Heart right ventricle (tissue), 16 donors: ENCODE measurements around the gene GPR42. TPM values are rescaled to one million over a fixed set of nuclear protein-coding genes. Genes with fewer than 3 reads are reported as not detected.

ENCODE experiments used
- ATAC-seq, 8 donors: fragments of 200-7000 bp; cut with Tn5 transposase; one replicate each; pipeline ENCODE4 v1.9.1; 2020; ENCODE audit warnings: mild to moderate bottlenecking in 8 of 8, moderate library complexity in 8 of 8, moderate number of reproducible peaks in 1 of 8
- DNase-seq, 2 donors: peaks; one replicate each; pipeline ENCODE4 v3.0.0-alpha.2; 2020
- H3K27ac ChIP-seq, 10 donors: fragments of 200-600 bp; sonication (generic) in 2 of 10; one replicate each; pipeline versions ENCODE4 v1.5.0 to v1.8.0; 2020 to 2022; ENCODE audit warnings: mild to moderate bottlenecking in 3 of 10
- H3K27me3 ChIP-seq, 7 donors: fragments of 200-600 bp; one replicate each; pipeline ENCODE4 v1.8.0; 2021 to 2022; ENCODE audit warnings: mild to moderate bottlenecking in 2 of 7
- H3K36me3 ChIP-seq, 9 donors: fragments of 200-600 bp; sonication (generic) in 1 of 9; one replicate each; pipeline versions ENCODE4 v1.5.0 to v1.8.0; 2020 to 2022; ENCODE audit warnings: mild to moderate bottlenecking in 2 of 9
- H3K4me1 ChIP-seq, 9 donors: fragments of 200-600 bp; sonication (generic) in 1 of 9; one replicate each; pipeline versions ENCODE4 v1.5.0 to v1.8.0; 2020 to 2022; ENCODE audit warnings: mild to moderate bottlenecking in 4 of 9
- H3K4me3 ChIP-seq, 10 donors: fragments of 200-600 bp; sonication (generic) in 2 of 10; one replicate each; pipeline versions ENCODE4 v1.5.0 to v1.8.0; 2020 to 2022; ENCODE audit warnings: mild to moderate bottlenecking in 7 of 10, moderate library complexity in 2 of 10
- H3K9me3 ChIP-seq, 11 donors: fragments of 200-600 bp in 10 of 11; sonication (generic) in 2 of 11; one replicate each; pipeline versions ENCODE4 v1.5.0 to v1.8.0; 2013 to 2022; ENCODE audit warnings: mild to moderate bottlenecking in 2 of 11, control low read depth in 1 of 11, moderate library complexity in 1 of 11
- CTCF ChIP-seq, 9 donors: fragments of 200-600 bp; sonication (generic) in 2 of 9; IDR thresholded peaks; one replicate each; pipeline versions ENCODE4 v1.5.0 to v1.8.0; 2021 to 2022; ENCODE audit warnings: antibody characterized with exemption in 9 of 9, mild to moderate bottlenecking in 5 of 9, moderate library complexity in 1 of 9
- WGBS, 2 donors: extraction: QIAGEN DNeasy Blood & Tissue Kit; methylation state at CpG; one replicate each; pipeline ENCODE4 v1.1.7; 2013; ENCODE audit warnings: inconsistent platforms in 1 of 2; 5-methylcytosine and 5-hydroxymethylcytosine counted together
- intact Hi-C, 10 donors: fragments of 100-400 bp; cut with DNase I; formaldehyde crosslinking; loops; one replicate each; pipeline versions ENCODE4 v1.11.1 to v1.14.2; 2022
- polyA plus RNA-seq, 2 donors: library from polyadenylated mRNA; stranded (reverse); fragments of 200-250 nt; gene quantifications; one replicate each; pipeline ENCODE4 v1.2.3, GENCODE V29; 2013
- total RNA-seq, 10 donors: library from RNA; stranded (reverse); fragmentation: NEBNext Ultra II Directional in 3 of 10; extraction: Animal tissue kit (Norgen Biotek cat#: 25700) in 3 of 10; gene quantifications; one replicate each; pipeline versions ENCODE4 v1.2.1 to v1.2.4, GENCODE V29; 2021 to 2023
- donor health status: Arrhythmogenic right ventricular cardiomyopathy.
- donor health status: ischemic (EF 13 %, LVEDD 7.1; RV severe dilation, severe dysfunction).
- donor health status: healthy with polysubstance abuse.
- donor health status: DM: no; HTN: yes; CAD: no.
- donor health status: DM: no; HTN: no; CAD: no.
- donor health status: ischemic (EF 25% LVEDD 6.9; RV normal size, moderate dysfunction).
- donor health status: ischemic (EF 25% LVEDD 5.7; RV mildly dilated, moderate dysfunction).
- donor health status: healthy.
- donor health status: DM: yes; HTN: yes; CAD: no.
- donor health status: Ischemic cardiomyopathy.
- donor health status: ischemic (EF 35%, LVEDD 5.7; RV mildly dilated, moderate dysfunction).
- donor health status: nonischemic (EF 11% LVEDD 7.7; RV severe dilation, severe dysfunction).
- donor health status: DM: yes; HTN: yes; CAD: no.
- donor health status: PGD.
- donor health status: ischemic (EF 29% LVEDD 5.4; RV normal size, mild dysfunction).
- donor health status: nonischemic (EF 23%, LVEDD 6.1; RV moderate dilation, normal function).

GPR42 gene
- total and polyA plus RNA-seq, 12 donors: not detected

GRCh38 chr19:35404879-35405622 lies 34.2 kb downstream of the GPR42 start:
- H3K4me3 ChIP-seq: no peak overlapping the region
- TF ChIP-seq CTCF (IDR thresholded peaks at IDR 0.05): no peak
- no peak overlapping the region for H3K27ac ChIP-seq
- H3K27me3 ChIP-seq: peaks cover 0 to 9% (median 0%) of the 10 kb centered on the region in 7 donors
- H3K9me3 ChIP-seq: no peaks in the 10 kb centered on the region
- intact Hi-C loops: loop anchor here in 1 of 10 donors (5.0 kb wide), 1 partner anchor 52 kb away; no protein-coding TSS in a partner anchor
- WGBS, 2 donors: 66 to 73% methylated on average over 11 of the region's 11 CpGs
- ATAC-seq: peak in 1 of 8 donors; percentile 71
- DNase-seq: no peak
- H3K36me3 ChIP-seq: no peaks in the 10 kb centered on the region
- H3K4me1 ChIP-seq: peaks cover 0 to 7% (median 0%) of the 10 kb centered on the region in 9 donors

GRCh38 chr19:35407619-35408018 lies 36.8 kb downstream of the GPR42 start:
- Histone ChIP-seq H3K27ac (no peak overlapping the region), H3K36me3 (no peaks in the 10 kb centered on the region), H3K4me3 (no peak overlapping the region), H3K4me1 (peaks cover 0 to 7% (median 0%) of the 10 kb centered on the region in 9 donors), H3K27me3 (peaks cover 0 to 23% (median 0%) of the 10 kb centered on the region in 7 donors), H3K9me3 (no peaks in the 10 kb centered on the region)
- TF ChIP-seq CTCF (IDR thresholded peaks at IDR 0.05): no peak
- no peak for DNase-seq
- intact Hi-C loops: loop anchor here in 1 of 10 donors (5.0 kb wide), 1 partner anchor 50 kb away; no protein-coding TSS in a partner anchor
- ATAC-seq: no peak
- 81 to 85% methylated on average over 6 of the region's 6 CpGs for WGBS, 2 donors

GRCh38 chr19:35408284-35409171 lies 37.7 kb downstream of the GPR42 start:
- 92 to 94% methylated on average over 13 of the region's 13 CpGs for WGBS, 2 donors
- no peak for TF ChIP-seq CTCF (IDR thresholded peaks at IDR 0.05)
- no peak overlapping the region for H3K4me3 ChIP-seq

GRCh38 chr19:35409191-35409590 lies 38.3 kb downstream of the GPR42 start:
- Histone ChIP-seq H3K9me3 (no peaks in the 10 kb centered on the region), H3K4me1 (no peaks in the 10 kb centered on the region), H3K4me3 (no peak overlapping the region), H3K27ac (no peak overlapping the region), H3K27me3 (peaks cover 0 to 36% (median 0%) of the 10 kb centered on the region in 7 donors), H3K36me3 (no peaks in the 10 kb centered on the region)
- TF ChIP-seq CTCF (IDR thresholded peaks at IDR 0.05): no peak
- 71 to 74% methylated on average over 5 of the region's 5 CpGs for WGBS, 2 donors
- ATAC-seq: no peak
- DNase-seq: no peak
- intact Hi-C loops: loop anchor here in 1 of 10 donors (5.0 kb wide), 1 partner anchor 48 kb away; no protein-coding TSS in a partner anchor

More at GRCh38 chr19:35408284-35409171, 37.7 kb downstream of the GPR42 start:
- Histone ChIP-seq H3K4me1 (no peaks in the 10 kb centered on the region), H3K36me3 (no peaks in the 10 kb centered on the region), H3K9me3 (no peaks in the 10 kb centered on the region), H3K27me3 (peaks cover 0 to 29% (median 0%) of the 10 kb centered on the region in 7 donors), H3K27ac (no peak overlapping the region)
- ATAC-seq (no peak), DNase-seq (no peak)
- intact Hi-C loops: loop anchor here in 1 of 10 donors (5.0 kb wide), 1 partner anchor 49 kb away; no protein-coding TSS in a partner anchor
